H1 (cell line): Measurements from ENCODE around the gene TMEM178B. TPM values are rescaled to one million over a fixed set of nuclear protein-coding genes. Genes with fewer than 3 reads are reported as not detected.

Source experiments
- JUND ChIP-seq: IDR thresholded peaks from 2 replicates; pipeline ENCODE4 v1.6.1; 2011; ENCODE audit warnings: mild to moderate bottlenecking, improper control_type of control experiment, low read length
- RAD21 ChIP-seq, 2 experiments: IDR thresholded peaks in 1 of 2; conservative IDR thresholded peaks in 1 of 2; 2 replicates each; pipeline ENCODE4 v1.6.1; 2011; ENCODE audit warnings: low read depth in 2 of 2, low read length in 2 of 2, improper control_type of control experiment in 1 of 2, inconsistent platforms in 1 of 2, mild to moderate bottlenecking in 1 of 2, moderate library complexity in 1 of 2
- RFX5 ChIP-seq: IDR thresholded peaks from 2 replicates; pipeline ENCODE4 v1.6.1; 2011; ENCODE audit warnings: low read depth, low read length, improper control_type of control experiment, borderline replicate concordance
- polyA plus RNA-seq, 7 experiments: library from polyadenylated mRNA; depleted of rRNA in 3 of 7; stranded (reverse) in 5 of 7; unstranded in 2 of 7; fragments of >200 nt in 5 of 7; fragments of 200-250 nt in 2 of 7; gene quantifications; 1 replicate in 5 of 7; 2 replicates in 1 of 7; 4 replicates in 1 of 7; pipeline versions ENCODE4 v1.2.1 to v1.2.3, GENCODE V29; 2011 to 2013; ENCODE audit warnings: missing spikeins in 2 of 7, mixed read lengths in 2 of 7
- total RNA-seq: library from RNA; stranded (reverse); fragmentation: NEBNext Ultra II Directional; extraction: Animal tissue kit (Norgen Biotek cat#: 25700); gene quantifications from 2 replicates; pipeline ENCODE4 v1.2.1, GENCODE V29; 2021

The TMEM178B gene
- total and polyA plus RNA-seq, 2 of the 8 experiments (the other 6 are each of a cell fraction or from before 2014, with no cell fraction given) = 5.3 to 18.1 TPM

DNA sequence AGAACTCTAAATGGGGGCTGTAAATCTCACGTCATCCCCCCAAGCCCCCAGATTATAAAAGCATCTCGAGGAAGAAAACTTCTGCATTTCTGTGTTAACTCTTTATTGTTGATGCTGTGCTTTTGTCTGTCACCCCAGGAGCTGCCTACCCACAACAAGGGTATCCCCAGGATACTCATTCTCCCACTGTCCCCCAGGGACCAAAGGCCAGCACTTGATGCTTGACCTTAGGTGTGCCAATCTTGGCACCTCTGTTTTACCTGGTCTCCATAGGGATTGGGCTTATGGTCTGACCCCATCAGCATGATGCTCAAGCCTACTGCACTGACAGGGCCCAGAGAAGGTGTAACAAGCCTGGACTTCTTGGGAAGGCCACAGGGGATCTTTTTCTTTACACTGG lies 251.4 kb downstream of the TMEM178B start (continued):
- TF ChIP-seq RAD21 (IDR thresholded peaks at IDR 0.05 in 1 of 2, conservative IDR thresholded peaks at IDR 0.05 in 1 of 2; ENCODE audit: low read depth in 2 of 2, low read length in 2 of 2) (no peak), RFX5 (no peak), JUND (no peak)
